ENCODE measurements around the gene TNFAIP2. TPM values are rescaled to one million over a fixed set of nuclear protein-coding genes. Genes with fewer than 3 reads are reported as not detected.
"Not testable (repeated sequence)": the region's sequence is repeated elsewhere in the genome, so short reads cannot be mapped to it uniquely, and the experiment has no call there.

Gene TNFAIP2
- total and polyA plus RNA-seq, 9 of the 15 experiments (the other 6 are each of a cell fraction or from before 2014, with no cell fraction given): 22.6 to 68.6 (median 44.6) TPM

- ATAC-seq; CTCF ChIA-PET (ENCODE audit: low intra/inter-chr PET ratio); H3K4me1 ChIP-seq (replicated peaks in 1 of 2; ENCODE audit: control insufficient read depth in 2 of 2, insufficient read depth in 2 of 2, low read length in 2 of 2); H4K20me1 ChIP-seq (replicated peaks; ENCODE audit: control insufficient read depth, insufficient read depth, low read length); DNase-seq (ENCODE audit: extremely low read depth in 1 of 4, low spot score in 3 of 4); H3K79me2 ChIP-seq (ENCODE audit: control insufficient read depth, insufficient read depth, low read length); H3K4me2 ChIP-seq (ENCODE audit: insufficient read depth, low read length); intact Hi-C loops (cut with micrococcal nuclease); H3K9me1 ChIP-seq (ENCODE audit: control insufficient read depth, insufficient read depth, low read length); H3K9me3 ChIP-seq (replicated peaks; ENCODE audit: control insufficient read depth, insufficient read depth, low read depth, low read length); in situ Hi-C loops (cut with MboI); H3K4me3 ChIP-seq; FAIRE-seq; H3K27me3 ChIP-seq (ENCODE audit: control insufficient read depth in 2 of 2, insufficient read depth in 2 of 2, low read length in 2 of 2); BruUV-seq (replicated peaks); H3K9ac ChIP-seq (ENCODE audit: insufficient read depth in 1 of 2, low read depth in 2 of 2, low read length in 2 of 2); H3K36me3 ChIP-seq (ENCODE audit: control insufficient read depth, insufficient read depth, low read length); H3K27ac ChIP-seq (ENCODE audit: extremely low read depth, low read depth, low read length); H2AFZ ChIP-seq (ENCODE audit: low read depth, low read length): not testable (repeated sequence)
- POLR2A ChIA-PET: interaction anchor here (0.6 kb wide), 1 partner anchor 12 kb away, joined by 3 read pairs; no protein-coding TSS in a partner anchor
- WGBS (ENCODE audit: insufficient coverage, low coverage, missing lambda C conversion rate): 0% methylated on average over 2 of the region's 2 CpGs
Observed at GRCh38 chr14:103173887-103174286, 50.6 kb downstream of the TNFAIP2 start.

- H3K27ac ChIP-seq (ENCODE audit: extremely low read depth, low read depth, low read length); in situ Hi-C loops (cut with MboI); H3K9ac ChIP-seq (ENCODE audit: insufficient read depth in 1 of 2, low read depth in 2 of 2, low read length in 2 of 2); BruUV-seq (replicated peaks); H3K79me2 ChIP-seq (ENCODE audit: control insufficient read depth, insufficient read depth, low read length); H3K4me1 ChIP-seq (replicated peaks in 1 of 2; ENCODE audit: control insufficient read depth in 2 of 2, insufficient read depth in 2 of 2, low read length in 2 of 2); intact Hi-C loops (cut with micrococcal nuclease); FAIRE-seq; H3K9me3 ChIP-seq (replicated peaks; ENCODE audit: control insufficient read depth, insufficient read depth, low read depth, low read length); H3K36me3 ChIP-seq (ENCODE audit: control insufficient read depth, insufficient read depth, low read length); H3K9me1 ChIP-seq (ENCODE audit: control insufficient read depth, insufficient read depth, low read length); H3K4me3 ChIP-seq; CTCF ChIA-PET (ENCODE audit: low intra/inter-chr PET ratio); H3K27me3 ChIP-seq (ENCODE audit: control insufficient read depth in 2 of 2, insufficient read depth in 2 of 2, low read length in 2 of 2); H3K4me2 ChIP-seq (ENCODE audit: insufficient read depth, low read length); POLR2A ChIA-PET; H4K20me1 ChIP-seq (replicated peaks; ENCODE audit: control insufficient read depth, insufficient read depth, low read length): not testable (repeated sequence)
- peak in 1 of 2 experiments; percentile 37; a peak in 1 of 4 replicates for TF ChIP-seq NRF1 (conservative IDR thresholded peaks at IDR 0.05 in 1 of 2, IDR thresholded peaks at IDR 0.05 in 1 of 2)
- TF ChIP-seq NR2C2 (CRISPR knock-in tag; IDR thresholded peaks at IDR 0.05): peak; percentile 80; the same call in 1 of the 2 replicates
- peak; percentile 42; the same call in 1 of the 2 replicates for TF ChIP-seq NR2C2 (tag; IDR thresholded peaks at IDR 0.05)
- TF ChIP-seq MTA3 (IDR thresholded peaks at IDR 0.05; ENCODE audit: borderline replicate concordance): peak; percentile 45; the same call in 1 of the 2 replicates
- peak; percentile 24 for TF ChIP-seq NFYB (IDR thresholded peaks at IDR 0.05; ENCODE audit: extremely low read depth, insufficient read length)
- peak; percentile 74 for TF ChIP-seq NR2C1 (IDR thresholded peaks at IDR 0.05)
- peak; percentile 87 for TF ChIP-seq NR2C1 (tag; IDR thresholded peaks at IDR 0.05)
- DNase-seq (ENCODE audit: extremely low read depth in 1 of 4, low spot score in 3 of 4) (peak in 1 of 4 experiments; percentile 40), ATAC-seq (peak; percentile 36; the same call in 2 of the 3 replicates)
- H2AFZ ChIP-seq (ENCODE audit: low read depth, low read length): 0 out of 2 replicates have a peak overlapping the region, but pooled peaks have one; percentile 16
- WGBS (ENCODE audit: insufficient coverage, low coverage, missing lambda C conversion rate): 9% methylated on average over 4 of the region's 4 CpGs
Observed at GRCh38 chr14:103176176-103176575, 52.9 kb downstream of the TNFAIP2 start.

Data from K562 (cell line).